Heart left ventricle (tissue), 16 donors: ENCODE measurements around the gene IVD. TPM values are rescaled to one million over a fixed set of nuclear protein-coding genes. Genes with fewer than 3 reads are reported as not detected.

ENCODE experiments used
- ATAC-seq, 4 donors: fragments of 200-7000 bp; cut with Tn5 transposase; one replicate each; pipeline ENCODE4 v1.9.1; 2020 to 2022; ENCODE audit warnings: moderate library complexity in 4 of 4, mild to moderate bottlenecking in 3 of 4, moderate number of reproducible peaks in 1 of 4
- DNase-seq, 5 donors: peaks; one replicate each; pipeline ENCODE4 v3.0.0-alpha.2; 2020
- H3K27ac ChIP-seq, 12 donors: fragments of 200-600 bp; sonication (generic) in 4 of 12; one replicate each; pipeline versions ENCODE4 v1.5.0 to v1.8.0; 2016 to 2022; ENCODE audit warnings: mild to moderate bottlenecking in 2 of 12
- H3K27me3 ChIP-seq, 9 donors: fragments of 200-600 bp; sonication (generic) in 2 of 9; one replicate each; pipeline versions ENCODE4 v1.5.1 to v1.8.0; 2016 to 2022; ENCODE audit warnings: mild to moderate bottlenecking in 3 of 9
- H3K36me3 ChIP-seq, 9 donors: fragments of 200-600 bp; sonication (generic) in 2 of 9; one replicate each; pipeline versions ENCODE4 v1.5.0 to v1.8.0; 2018 to 2022; ENCODE audit warnings: mild to moderate bottlenecking in 2 of 9
- H3K4me1 ChIP-seq, 12 donors: fragments of 200-600 bp; sonication (generic) in 4 of 12; one replicate each; pipeline versions ENCODE4 v1.5.0 to v1.8.0; 2016 to 2022; ENCODE audit warnings: mild to moderate bottlenecking in 3 of 12
- H3K4me3 ChIP-seq, 12 donors: fragments of 200-600 bp; sonication (generic) in 4 of 12; one replicate each; pipeline versions ENCODE4 v1.5.0 to v1.8.0; 2017 to 2022; ENCODE audit warnings: mild to moderate bottlenecking in 9 of 12, moderate library complexity in 4 of 12
- H3K9me3 ChIP-seq, 12 donors: fragments of 200-600 bp; sonication (generic) in 4 of 12; one replicate each; pipeline versions ENCODE4 v1.5.0 to v1.8.0; 2016 to 2022; ENCODE audit warnings: mild to moderate bottlenecking in 1 of 12
- CTCF ChIP-seq, 12 donors: fragments of 200-600 bp; sonication (generic) in 4 of 12; IDR thresholded peaks; one replicate each; pipeline versions ENCODE4 v1.5.0 to v1.8.0; 2018 to 2022; ENCODE audit warnings: antibody characterized with exemption in 12 of 12, mild to moderate bottlenecking in 5 of 12
- POLR2A ChIP-seq, 2 donors: fragments of 450-650 bp; IDR thresholded peaks; one replicate each; pipeline ENCODE4 v1.6.1; 2017; ENCODE audit warnings: antibody characterized with exemption in 2 of 2, mild to moderate bottlenecking in 2 of 2, moderate library complexity in 2 of 2
- WGBS, 4 donors: extraction: QIAGEN DNeasy Blood & Tissue Kit in 2 of 4; methylation state at CpG; one replicate each; pipeline versions ENCODE4 v1.1.5 to v1.1.7; 2013 to 2018; 5-methylcytosine and 5-hydroxymethylcytosine counted together
- intact Hi-C, 10 donors: fragments of 100-400 bp; cut with DNase I; formaldehyde crosslinking; loops; one replicate each; pipeline versions ENCODE4 v1.11.1 to v1.14.2; 2022
- polyA plus RNA-seq, 2 donors: library from polyadenylated mRNA; stranded (reverse); fragments of 200-250 nt; gene quantifications; one replicate each; pipeline ENCODE4 v1.2.3, GENCODE V29; 2013
- total RNA-seq, 9 donors: library from RNA; depleted of rRNA in 2 of 9; stranded (reverse); fragments of >200 nt in 2 of 9; fragmentation: NEBNext Ultra II Directional in 3 of 9; extraction: Animal tissue kit (Norgen Biotek cat#: 25700) in 3 of 9; gene quantifications; one replicate each; pipeline versions ENCODE4 v1.1.0 to v1.2.4, GENCODE V29; 2016 to 2023
- donor health status: ischemic (EF 13 %, LVEDD 7.1; RV severe dilation, severe dysfunction).
- donor health status: healthy with polysubstance abuse.
- donor health status: DM: no; HTN: yes; CAD: no.
- donor health status: DM: no; HTN: no; CAD: no.
- donor health status: ischemic (EF 25% LVEDD 6.9; RV normal size, moderate dysfunction).
- donor health status: ischemic (EF 25% LVEDD 5.7; RV mildly dilated, moderate dysfunction).
- donor health status: healthy.
- donor health status: DM: yes; HTN: yes; CAD: no.
- donor health status: ischemic (EF 35%, LVEDD 5.7; RV mildly dilated, moderate dysfunction).
- donor health status: nonischemic (EF 11% LVEDD 7.7; RV severe dilation, severe dysfunction).
- donor health status: DM: yes; HTN: yes; CAD: no.
- donor health status: PGD.
- donor health status: ischemic (EF 29% LVEDD 5.4; RV normal size, mild dysfunction).
- donor health status: nonischemic (EF 23%, LVEDD 6.1; RV moderate dilation, normal function).

Gene IVD
- total and polyA plus RNA-seq, 11 donors = 52.9 to 130 (median 95.1) TPM

GRCh38 chr15:40415226-40415625, 9.6 kb downstream of the IVD start:
- Histone ChIP-seq H3K36me3 (peaks cover 0 to 90% (median 78%) of the 10 kb centered on the region in 9 donors), H3K4me1 (peaks cover 0 to 5% (median under 1%) of the 10 kb centered on the region in 12 donors), H3K9me3 (no peaks in the 10 kb centered on the region), H3K27ac (no peak overlapping the region), H3K4me3 (no peak overlapping the region), H3K27me3 (no peaks in the 10 kb centered on the region)
- intact Hi-C loops = loop anchor here in 2 of 10 donors (5.0 to 10.0 kb wide), 2 partner anchors 43 to 50 kb away; no protein-coding TSS in a partner anchor
- no peak for TF ChIP-seq CTCF (IDR thresholded peaks at IDR 0.05)
- TF ChIP-seq POLR2A (IDR thresholded peaks at IDR 0.05) = no peak
- DNase-seq (no peak), ATAC-seq (no peak)
- WGBS, 4 donors = 91 to 96% (median 93%) methylated on average over 7 to 10 of the region's 10 CpGs

DNA sequence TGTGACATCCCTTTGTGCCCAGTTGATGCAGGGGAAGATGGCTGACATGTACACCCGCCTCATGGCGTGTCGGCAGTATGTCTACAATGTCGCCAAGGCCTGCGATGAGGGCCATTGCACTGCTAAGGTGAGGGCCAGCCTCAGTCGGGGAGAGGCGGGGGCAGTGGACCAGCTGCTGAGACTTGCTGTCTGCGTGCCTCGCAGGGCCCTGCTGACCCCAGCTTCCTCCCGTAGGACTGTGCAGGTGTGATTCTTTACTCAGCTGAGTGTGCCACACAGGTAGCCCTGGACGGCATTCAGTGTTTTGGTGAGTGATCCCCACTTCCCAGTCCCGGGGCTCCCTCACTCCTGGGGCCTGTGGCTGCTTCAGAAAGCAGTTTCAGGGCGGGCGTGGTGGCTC, 10.5 kb downstream of the IVD start:
- DNase-seq = no peak
- ATAC-seq = no peak
- Histone ChIP-seq H3K4me1 (peaks cover 0 to 13% (median 9%) of the 10 kb centered on the region in 12 donors), H3K9me3 (no peaks in the 10 kb centered on the region), H3K27ac (no peak overlapping the region), H3K27me3 (no peaks in the 10 kb centered on the region), H3K4me3 (no peak overlapping the region), H3K36me3 (peaks cover 0 to 82% (median 70%) of the 10 kb centered on the region in 9 donors)
- 93 to 95% (median 94%) methylated on average over 7 to 14 of the region's 14 CpGs for WGBS, 4 donors
- TF ChIP-seq CTCF (IDR thresholded peaks at IDR 0.05) (no peak), POLR2A (IDR thresholded peaks at IDR 0.05) (no peak)
- intact Hi-C loops = loop anchor here in 2 of 10 donors (5.0 to 10.0 kb wide), 2 partner anchors 44 to 51 kb away; no protein-coding TSS in a partner anchor

- Histone ChIP-seq H3K4me3 (no peak overlapping the region), H3K4me1 (peaks cover 0 to 24% (median 18%) of the 10 kb centered on the region in 12 donors), H3K27ac (no peak overlapping the region), H3K9me3 (no peaks in the 10 kb centered on the region), H3K27me3 (no peaks in the 10 kb centered on the region), H3K36me3 (peaks cover 0 to 61% (median 49%) of the 10 kb centered on the region in 9 donors)
- intact Hi-C loops = loop anchor here in 2 of 10 donors (5.0 to 10.0 kb wide), 2 partner anchors 46 to 53 kb away; no protein-coding TSS in a partner anchor
- WGBS, 4 donors = 90 to 94% (median 92%) methylated on average over 10 of the region's 10 CpGs
- TF ChIP-seq CTCF (IDR thresholded peaks at IDR 0.05) = no peak
- TF ChIP-seq POLR2A (IDR thresholded peaks at IDR 0.05) = no peak
- ATAC-seq (no peak), DNase-seq (no peak)
Measured at GRCh38 chr15:40418126-40418525, 12.5 kb downstream of the IVD start.

DNA sequence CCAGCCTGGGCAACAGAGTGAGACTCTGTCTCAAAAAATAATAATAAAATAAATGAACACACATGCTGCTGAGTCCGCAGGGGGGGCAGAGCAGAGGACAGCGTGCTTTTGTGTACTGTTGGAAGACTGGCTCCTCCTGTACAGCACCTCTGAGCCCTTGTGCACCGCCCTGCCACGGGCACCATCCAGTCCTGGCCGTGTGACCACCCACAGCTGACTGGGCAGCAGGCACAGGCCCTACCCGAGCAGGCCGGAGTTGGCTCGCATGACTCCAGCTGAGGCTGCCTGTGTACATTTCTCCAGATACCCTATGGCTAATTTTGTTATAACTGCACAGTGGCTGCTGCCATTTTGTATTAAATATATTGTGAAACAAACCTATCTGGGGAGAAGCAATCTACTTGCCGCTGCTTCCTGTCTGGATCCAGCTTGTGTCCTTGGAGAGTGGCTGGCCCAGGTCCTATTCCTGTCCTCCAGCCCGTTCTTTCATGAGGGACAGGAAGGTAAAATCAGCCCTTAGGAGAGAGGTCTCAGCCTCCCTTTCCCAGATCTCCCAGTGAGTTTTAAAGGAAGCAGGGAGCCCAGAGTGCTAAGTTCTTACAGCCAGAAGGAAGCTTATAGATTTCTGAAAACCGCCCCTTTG, 14.6 kb downstream of the IVD start:
- Histone ChIP-seq H3K36me3 (peaks cover 0 to 40% (median 28%) of the 10 kb centered on the region in 9 donors), H3K27me3 (no peaks in the 10 kb centered on the region), H3K4me3 (no peak overlapping the region), H3K9me3 (no peaks in the 10 kb centered on the region), H3K4me1 (peaks cover 0 to 24% (median 18%) of the 10 kb centered on the region in 12 donors), H3K27ac (peak overlapping the region; percentile 13 to 76 (median 69))
- DNase-seq (peak in 3 of 5 donors; percentile 26 to 64 (median 43)), ATAC-seq (peak; percentile 61 to 82 (median 73))
- 51 to 57% (median 53%) methylated on average over 8 to 11 of the region's 11 CpGs for WGBS, 4 donors
- intact Hi-C loops = loop anchor here (2.0 to 10.0 kb wide), 13 partner anchors 51 to 375 kb away; partner anchors contain the start of genes CCDC9B (in 5 of the 10) and INAFM2 (in 4 of the 10)
- TF ChIP-seq CTCF (IDR thresholded peaks at IDR 0.05) (no peak), POLR2A (IDR thresholded peaks at IDR 0.05) (no peak)
